Sigmoid colon (tissue), 7 donors: Measurements from ENCODE around the gene SLC6A19. TPM values are rescaled to one million over a fixed set of nuclear protein-coding genes. Genes with fewer than 3 reads are reported as not detected.
"Not testable (repeated sequence)": the region's sequence is repeated elsewhere in the genome, so short reads cannot be mapped to it uniquely, and the experiment has no call there.

ENCODE experiments used
- DNase-seq: peaks from one replicate; pipeline ENCODE4 v3.0.0-alpha.2; 2019
- H3K27ac ChIP-seq, 4 donors: fragments of 200-600 bp; sonication (generic); one replicate each; pipeline ENCODE4 v1.5.1; 2016 to 2019; ENCODE audit warnings: mild to moderate bottlenecking in 1 of 4
- H3K27me3 ChIP-seq, 3 donors: fragments of 200-600 bp; sonication (generic); one replicate each; pipeline ENCODE4 v1.5.1; 2019; ENCODE audit warnings: mild to moderate bottlenecking in 1 of 3
- H3K36me3 ChIP-seq, 4 donors: fragments of 200-600 bp; sonication (generic); one replicate each; pipeline ENCODE4 v1.5.1; 2016 to 2019
- H3K4me1 ChIP-seq, 4 donors: fragments of 200-600 bp; sonication (generic); one replicate each; pipeline ENCODE4 v1.5.1; 2017 to 2019
- H3K4me3 ChIP-seq, 4 donors: fragments of 200-600 bp; sonication (generic); one replicate each; pipeline ENCODE4 v1.5.1; 2017 to 2019; ENCODE audit warnings: mild to moderate bottlenecking in 2 of 4, moderate library complexity in 1 of 4
- H3K9me3 ChIP-seq, 4 donors: fragments of 200-600 bp in 3 of 4; sonication (generic) in 3 of 4; one replicate each; pipeline versions ENCODE4 v1.5.1 to v1.6.1; 2013 to 2019
- CTCF ChIP-seq, 4 experiments: fragments of 450-650 bp in 3 of 4; fragments of 200-600 bp in 1 of 4; IDR thresholded peaks; one replicate each; pipeline ENCODE4 v1.5.1; 2016 to 2019; ENCODE audit warnings: antibody characterized with exemption in 4 of 4, mild to moderate bottlenecking in 3 of 4, moderate library complexity in 2 of 4
- EP300 ChIP-seq, 4 donors: sonication (generic); formaldehyde crosslinking; IDR thresholded peaks; one replicate each; pipeline ENCODE4 v1.6.1; 2017; ENCODE audit warnings: antibody characterized with exemption in 4 of 4
- POLR2A ChIP-seq, 2 donors: fragments of 450-650 bp; IDR thresholded peaks; one replicate each; pipeline ENCODE4 v1.6.1; 2016; ENCODE audit warnings: antibody characterized with exemption in 2 of 2, mild to moderate bottlenecking in 2 of 2, moderate library complexity in 2 of 2
- POLR2AphosphoS5 ChIP-seq, 4 donors: sonication (generic); formaldehyde crosslinking; IDR thresholded peaks; one replicate each; pipeline ENCODE4 v1.6.1; 2017; ENCODE audit warnings: antibody characterized with exemption in 4 of 4
- WGBS, 2 donors: extraction: QIAGEN DNeasy Blood & Tissue Kit; methylation state at CpG; one replicate each; pipeline ENCODE4 v1.1.7; 2013; 5-methylcytosine and 5-hydroxymethylcytosine counted together
- intact Hi-C: fragments of 100-400 bp; cut with DNase I; formaldehyde crosslinking; loops from one replicate; pipeline ENCODE4 v1.15.1; 2023
- polyA plus RNA-seq, 3 donors: library from polyadenylated mRNA; stranded (reverse); fragments of 200-250 nt; gene quantifications; one replicate each; pipeline ENCODE4 v1.2.3, GENCODE V29; 2013
- total RNA-seq, 4 donors: library from RNA; depleted of rRNA; stranded (reverse); fragments of >200 nt; gene quantifications; one replicate each; pipeline ENCODE4 v1.1.0, GENCODE V29; 2016
- donor health status: healthy with polysubstance abuse.
- donor health status: Bipolar disorder and iron deficiency.
- donor health status: healthy.

SLC6A19 gene
- total and polyA plus RNA-seq, 7 donors, result 0.80 to 6.6 (median 0.92) TPM; not detected in 4

DNA sequence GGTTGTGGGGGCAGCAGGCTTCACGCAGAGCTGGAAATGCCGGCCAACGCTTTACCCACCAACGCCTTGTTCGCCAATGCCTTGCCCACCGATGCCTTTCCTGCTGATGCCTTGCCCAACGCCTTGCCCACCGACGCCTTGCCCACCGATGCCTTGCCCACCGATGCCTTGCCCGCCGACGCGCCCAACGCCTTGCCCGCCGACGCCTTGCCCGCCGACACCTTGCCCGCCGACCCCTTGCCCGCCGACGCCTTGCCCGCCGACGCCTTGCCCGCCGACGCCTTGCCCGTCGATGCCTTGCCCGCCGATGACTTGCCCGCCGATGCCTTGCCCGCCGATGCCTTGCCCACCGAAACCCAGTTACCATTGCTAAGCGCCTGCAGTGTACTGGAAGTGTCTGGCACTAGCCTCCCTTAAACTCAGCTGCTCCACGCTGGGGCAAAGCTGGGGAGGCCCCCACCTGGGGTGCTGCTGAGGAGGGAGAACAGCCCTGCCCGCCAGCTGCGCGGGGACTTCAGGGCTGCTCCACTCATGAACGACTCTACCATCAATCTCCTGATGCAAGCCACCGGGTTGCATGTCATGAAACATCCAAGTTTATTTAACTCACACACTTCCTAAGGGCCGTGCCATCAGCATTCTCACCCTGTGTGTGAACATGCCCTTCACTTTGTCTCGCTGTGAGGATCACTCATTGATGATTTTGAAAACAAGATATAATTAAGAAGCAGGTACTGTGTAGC lies 25.6 kb downstream of the SLC6A19 start:
- Histone ChIP-seq H3K27me3 (peaks cover 0 to 71% (median 33%) of the 10 kb centered on the region in 3 donors), H3K9me3 (no peaks in the 10 kb centered on the region), H3K4me1 (peaks cover 0 to 11% (median 7%) of the 10 kb centered on the region in 4 donors), H3K27ac (no peak overlapping the region), H3K4me3 (no peak overlapping the region), H3K36me3 (no peaks in the 10 kb centered on the region)
- no peak for DNase-seq
- intact Hi-C loops, result no loop called here
- no peak for TF ChIP-seq EP300 (IDR thresholded peaks at IDR 0.05)
- no peak for TF ChIP-seq POLR2AphosphoS5 (IDR thresholded peaks at IDR 0.05)
- TF ChIP-seq CTCF (IDR thresholded peaks at IDR 0.05), result no peak
- no peak for TF ChIP-seq POLR2A (IDR thresholded peaks at IDR 0.05)
- 79 to 83% methylated on average over 50 of the region's 50 CpGs for WGBS, 2 donors

DNA sequence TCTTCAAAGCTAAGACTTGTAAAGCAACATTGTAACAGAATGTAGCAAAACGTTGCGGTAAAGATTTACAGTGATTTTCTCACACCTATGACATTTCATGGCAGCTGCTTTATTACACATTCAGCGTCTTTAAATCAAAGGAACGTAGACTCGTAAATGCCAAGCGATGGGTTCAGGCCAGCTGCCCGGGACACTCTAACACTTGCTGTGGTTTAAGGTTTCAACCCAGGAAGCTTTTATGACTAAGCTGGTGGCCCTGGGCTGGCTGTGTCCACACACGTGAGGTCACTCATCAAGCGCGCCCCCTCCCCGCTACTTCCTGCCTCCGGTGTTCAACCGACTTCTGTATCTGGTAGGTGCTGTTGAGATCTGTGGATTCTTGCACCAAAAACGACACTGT lies 26.3 kb downstream of the SLC6A19 start:
- intact Hi-C loops, result no loop called here
- Histone ChIP-seq H3K27me3 (peaks cover 0 to 76% (median 37%) of the 10 kb centered on the region in 3 donors), H3K36me3 (no peaks in the 10 kb centered on the region), H3K4me3 (no peak overlapping the region), H3K9me3 (no peaks in the 10 kb centered on the region), H3K4me1 (peaks cover 0 to 11% (median 7%) of the 10 kb centered on the region in 4 donors), H3K27ac (no peak overlapping the region)
- whole genome bisulfite sequencing, 2 donors, result 5 to 24% methylated on average over 14 of the region's 14 CpGs
- TF ChIP-seq POLR2AphosphoS5 (IDR thresholded peaks at IDR 0.05), result no peak
- no peak for TF ChIP-seq EP300 (IDR thresholded peaks at IDR 0.05)
- no peak for TF ChIP-seq POLR2A (IDR thresholded peaks at IDR 0.05)
- TF ChIP-seq CTCF (IDR thresholded peaks at IDR 0.05), result no peak
- DNase-seq, result no peak

DNA sequence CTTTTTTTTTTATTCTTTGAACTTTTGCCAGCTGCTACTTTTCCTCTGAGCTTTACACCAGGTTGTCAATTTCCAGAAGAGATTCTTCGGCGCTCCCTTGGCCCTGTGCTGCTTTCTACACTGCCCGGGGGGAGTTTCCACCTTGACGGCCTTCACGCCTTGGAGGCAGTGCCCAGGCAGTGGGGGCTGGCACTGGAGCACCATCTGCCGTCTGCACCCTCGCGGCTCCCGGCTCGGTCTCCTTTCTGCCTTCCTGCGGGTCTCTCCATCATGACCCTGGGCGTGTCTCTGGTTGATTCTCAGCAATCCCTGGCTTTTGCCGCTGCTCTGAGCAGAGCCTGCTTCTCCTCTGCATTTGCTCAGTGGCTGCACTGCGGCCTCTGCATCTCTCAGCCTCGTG lies 26.7 kb downstream of the SLC6A19 start:
- Histone ChIP-seq H3K36me3 (no peaks in the 10 kb centered on the region), H3K4me3 (no peak overlapping the region), H3K9me3 (no peaks in the 10 kb centered on the region), H3K27me3 (peaks cover 0 to 80% (median 40%) of the 10 kb centered on the region in 3 donors), H3K27ac (no peak overlapping the region), H3K4me1 (peaks cover 0 to 11% (median 7%) of the 10 kb centered on the region in 4 donors)
- TF ChIP-seq POLR2A (IDR thresholded peaks at IDR 0.05) (no peak), EP300 (IDR thresholded peaks at IDR 0.05) (no peak), CTCF (IDR thresholded peaks at IDR 0.05) (no peak), POLR2AphosphoS5 (IDR thresholded peaks at IDR 0.05) (no peak)
- 17 to 45% methylated on average over 15 of the region's 15 CpGs for WGBS, 2 donors
- intact Hi-C loops, result no loop called here
- DNase-seq, result no peak

DNA sequence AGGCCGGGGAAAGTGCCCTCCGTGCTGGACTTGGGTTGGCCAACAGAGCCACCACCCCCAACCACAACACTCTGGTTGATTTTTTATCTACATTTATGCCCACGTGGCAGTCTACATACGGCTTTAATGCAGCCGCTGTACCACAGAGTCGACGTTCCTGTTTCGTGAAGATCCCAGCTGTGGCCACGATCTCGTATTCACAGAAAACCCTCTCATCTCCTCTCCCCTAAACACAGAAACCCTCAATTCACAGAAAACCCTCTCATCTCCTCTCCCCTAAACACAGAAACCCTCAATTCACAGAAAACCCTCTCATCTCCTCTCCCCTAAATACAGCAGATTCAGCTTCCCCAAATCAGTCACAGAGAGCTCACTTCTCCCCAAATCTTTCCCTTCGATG lies 27.6 kb downstream of the SLC6A19 start:
- peaks cover 0 to 11% (median 7%) of the 10 kb centered on the region in 4 donors for H3K4me1 ChIP-seq
- H3K4me3 ChIP-seq, DNase-seq, H3K36me3 ChIP-seq, H3K9me3 ChIP-seq, intact Hi-C loops, H3K27ac ChIP-seq: not testable (repeated sequence)
- WGBS, 2 donors, result 72 to 88% methylated on average over 11 of the region's 11 CpGs
- peaks cover 0 to 75% (median 40%) of the 10 kb centered on the region in 3 donors for H3K27me3 ChIP-seq

DNA sequence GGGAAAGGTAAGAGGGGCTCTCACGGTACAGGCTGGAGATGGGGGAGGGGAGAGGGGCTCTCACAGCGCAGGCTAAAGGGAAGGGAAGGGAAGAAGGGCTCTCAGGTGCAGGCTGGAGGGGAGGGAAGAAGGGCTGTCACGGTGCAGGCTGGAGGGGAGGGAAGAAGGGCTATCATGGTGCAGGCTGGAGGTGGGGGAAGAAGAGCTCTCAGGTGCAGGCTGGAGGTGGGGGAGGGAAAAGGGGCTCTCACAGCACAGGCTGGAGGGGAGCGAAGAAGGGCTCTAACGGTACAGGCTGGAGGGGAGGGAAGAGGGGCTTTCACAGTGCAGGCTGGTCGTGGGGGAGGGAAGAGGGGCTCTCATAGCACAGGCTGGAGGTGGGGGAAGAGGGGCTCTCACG lies 28.4 kb downstream of the SLC6A19 start:
- DNase-seq, result no peak
- Histone ChIP-seq H3K4me1 (peaks cover 0 to 11% (median 7%) of the 10 kb centered on the region in 4 donors), H3K27ac (no peak overlapping the region), H3K4me3 (no peak overlapping the region), H3K9me3 (peaks cover 0 to under 1% (median 0%) of the 10 kb centered on the region in 4 donors), H3K36me3 (no peaks in the 10 kb centered on the region), H3K27me3 (peaks cover 0 to 71% (median 35%) of the 10 kb centered on the region in 3 donors)
- intact Hi-C loops, result no loop called here
- TF ChIP-seq CTCF (IDR thresholded peaks at IDR 0.05), result no peak
- TF ChIP-seq EP300 (IDR thresholded peaks at IDR 0.05), result no peak
- TF ChIP-seq POLR2AphosphoS5 (IDR thresholded peaks at IDR 0.05), result no peak
- no peak for TF ChIP-seq POLR2A (IDR thresholded peaks at IDR 0.05)
- 45 to 70% methylated on average over 7 of the region's 7 CpGs for WGBS, 2 donors
